GM19463 (cell line): ENCODE measurements around the gene C1orf167.
A peak's percentile ranks its signal among the peaks of the same experiment; 100 is the strongest.

Experiments used
- ATAC-seq: cut with Tn5 transposase; IDR thresholded peaks from one replicate; pipeline ENCODE4 v1.9.1; 2021; ENCODE audit warnings: mild to moderate bottlenecking, moderate library complexity; ENCODE audit not compliant: unreplicated experiment

The C1orf167 gene

DNA sequence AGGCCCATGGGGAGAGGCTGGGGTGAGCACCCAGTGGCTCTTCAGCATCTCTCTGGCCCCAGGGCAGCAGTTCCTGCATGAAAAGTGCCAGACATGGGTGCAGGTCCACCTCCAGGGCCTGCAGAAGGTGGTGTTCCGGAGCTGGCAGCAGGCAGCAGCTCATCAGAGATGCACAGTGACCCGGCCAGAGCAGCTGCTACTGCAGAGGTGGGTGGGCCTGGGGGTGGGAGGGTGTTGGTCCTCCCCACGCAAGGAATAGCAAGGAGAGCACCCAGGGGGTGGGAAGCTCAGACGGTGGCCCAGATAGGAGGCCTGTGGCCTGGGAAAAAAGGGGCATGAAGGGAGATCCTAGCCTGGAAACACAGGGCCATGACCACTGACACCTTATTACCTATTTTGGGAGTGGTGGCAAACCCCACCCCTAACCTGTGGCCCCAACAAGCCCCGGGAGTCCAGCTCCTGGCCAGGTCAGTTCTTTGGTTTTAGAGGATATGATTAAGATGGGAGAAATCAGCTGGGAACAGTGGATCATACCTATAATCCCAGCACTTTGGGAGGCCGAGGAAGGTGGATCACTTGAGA is 20.2 kb downstream of the C1orf167 start:
- no peak for ATAC-seq

DNA sequence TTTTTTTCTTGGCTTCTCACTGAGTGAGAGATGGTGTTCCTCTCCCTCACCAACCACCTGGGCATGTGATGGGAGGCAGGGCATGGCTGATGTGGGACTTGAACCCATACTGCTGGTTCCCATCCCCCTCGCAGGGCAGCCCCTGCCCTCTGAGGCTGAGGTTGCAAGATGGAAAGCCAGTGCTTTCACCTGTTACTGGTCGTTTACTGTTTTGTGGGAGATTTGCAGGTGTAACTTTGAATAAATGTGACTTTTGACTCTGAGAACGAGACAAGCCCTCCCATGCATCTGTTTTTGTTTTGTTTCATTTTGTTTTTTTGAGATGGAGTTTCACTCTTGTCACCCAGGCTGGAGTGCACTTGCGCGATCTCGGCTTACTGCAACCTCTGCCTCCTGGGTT is 21.6 kb downstream of the C1orf167 start:
- ATAC-seq, result no peak

DNA sequence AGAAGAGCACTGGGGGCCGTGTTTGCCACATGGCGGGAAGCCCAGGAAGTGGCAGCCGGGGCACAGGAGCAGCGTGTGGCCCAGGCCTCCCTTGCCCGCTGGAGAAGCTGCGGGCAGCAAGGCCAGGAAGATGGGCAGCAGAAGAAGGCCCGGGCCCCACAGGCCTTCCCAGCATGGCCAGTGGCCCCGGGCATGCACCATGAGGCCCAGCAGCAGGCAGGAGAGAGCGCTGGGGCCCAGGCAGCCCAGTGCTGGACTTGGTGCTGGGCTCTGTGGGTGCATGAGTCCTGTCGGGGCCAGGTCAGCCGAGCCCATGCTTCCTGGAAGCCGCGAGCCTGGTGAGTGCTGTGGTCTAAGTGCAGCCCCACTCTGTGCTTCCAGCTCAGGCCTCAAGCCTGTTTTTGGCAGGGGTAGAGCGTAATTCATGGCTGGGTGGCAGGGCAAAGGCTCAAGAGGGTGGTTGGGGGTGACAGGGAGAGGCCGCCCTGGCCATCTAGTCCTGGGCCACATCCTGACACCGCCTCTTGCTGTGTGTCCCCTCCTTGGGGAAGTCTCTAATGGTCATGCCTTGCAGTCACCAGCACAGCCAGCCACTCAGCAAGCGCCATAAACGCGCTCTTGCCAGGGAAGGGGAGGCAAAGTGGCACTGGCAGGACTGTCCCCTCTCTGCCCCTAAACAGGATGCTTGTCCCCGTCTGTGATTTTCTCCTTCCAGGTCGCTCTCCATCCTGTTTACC is 22.4 kb downstream of the C1orf167 start:
- no peak for ATAC-seq

- ATAC-seq, result peak; percentile 69
Observed at GRCh38 chr1:11784993-11785769, 23.2 kb downstream of the C1orf167 start.

DNA sequence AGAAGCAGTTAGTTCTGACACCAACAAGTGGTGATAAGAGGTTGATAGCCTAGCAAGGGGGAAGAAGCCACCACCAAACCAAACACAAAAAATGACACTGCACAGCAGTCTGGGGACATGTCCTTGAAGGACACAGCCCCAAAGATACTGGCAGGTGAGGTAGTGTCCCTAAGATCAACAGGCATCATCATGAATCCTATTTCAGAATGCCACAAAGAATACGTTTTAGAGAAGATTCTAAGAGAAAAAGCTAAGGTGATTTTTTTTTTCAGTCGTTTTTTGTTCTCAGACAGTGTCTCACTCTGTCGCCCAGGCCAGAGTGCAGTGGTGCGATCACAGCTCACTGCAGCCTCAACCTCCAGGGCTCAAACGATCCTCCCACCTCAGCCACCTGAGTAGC is 24.2 kb downstream of the C1orf167 start:
- no peak for ATAC-seq

DNA sequence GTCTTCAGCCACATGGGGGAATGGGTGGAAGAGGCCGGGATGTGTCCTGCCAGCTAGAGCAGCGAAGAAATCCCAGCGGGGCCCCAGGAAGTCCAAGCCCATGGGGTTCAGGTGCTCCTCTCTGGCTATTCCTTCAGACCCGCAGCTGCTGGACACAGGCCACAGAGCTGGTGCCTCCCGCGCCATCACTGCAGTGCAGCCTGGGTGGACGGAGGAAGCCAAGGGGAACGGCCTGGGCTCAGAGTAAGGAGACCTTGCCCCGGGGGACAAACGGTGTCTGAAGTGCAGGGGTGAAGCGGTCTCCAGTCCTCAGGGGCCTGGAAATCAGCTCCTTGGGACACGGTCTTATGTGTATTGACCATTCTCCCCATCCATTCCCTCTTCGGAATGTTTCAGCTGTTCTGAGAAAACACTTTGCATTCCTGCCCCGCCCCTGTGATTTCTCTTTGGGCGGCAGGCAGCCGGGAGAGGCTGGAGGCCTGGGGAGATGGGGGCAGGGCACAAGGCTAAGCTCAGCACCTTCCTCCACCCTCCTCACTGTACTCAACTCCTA is 25.3 kb downstream of the C1orf167 start:
- no peak for ATAC-seq

DNA sequence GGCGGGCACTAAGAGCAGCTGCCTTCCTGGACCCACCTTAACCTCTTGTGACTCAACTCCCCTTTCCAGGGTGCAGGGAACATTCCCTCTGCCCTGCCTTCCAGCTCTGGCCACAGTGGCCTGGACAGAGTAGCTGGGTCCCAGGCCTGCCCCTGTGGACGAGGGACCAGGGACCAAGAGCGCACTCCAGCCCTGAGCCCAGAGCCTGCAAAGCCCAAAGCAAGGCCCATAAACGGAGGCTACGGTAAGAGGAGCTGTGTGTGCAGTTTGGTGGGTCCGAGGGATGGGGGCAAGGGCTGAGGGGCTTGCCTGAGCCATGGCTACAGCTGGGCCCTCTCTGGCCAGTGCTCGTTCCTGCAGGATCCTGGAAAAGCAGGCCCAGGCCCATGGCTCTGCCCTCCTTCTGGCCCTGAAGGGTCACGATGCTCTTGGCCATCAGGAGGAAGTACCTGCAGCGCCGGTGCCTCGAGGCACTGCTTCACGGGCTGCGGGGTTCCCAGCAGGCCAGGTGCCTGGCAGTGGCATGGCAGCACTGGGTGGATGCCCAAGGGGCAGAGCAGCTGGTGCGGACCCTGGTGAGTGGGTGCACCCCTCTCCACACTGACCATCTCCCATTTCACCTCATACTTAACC is 25.9 kb downstream of the C1orf167 start:
- ATAC-seq, result no peak

DNA sequence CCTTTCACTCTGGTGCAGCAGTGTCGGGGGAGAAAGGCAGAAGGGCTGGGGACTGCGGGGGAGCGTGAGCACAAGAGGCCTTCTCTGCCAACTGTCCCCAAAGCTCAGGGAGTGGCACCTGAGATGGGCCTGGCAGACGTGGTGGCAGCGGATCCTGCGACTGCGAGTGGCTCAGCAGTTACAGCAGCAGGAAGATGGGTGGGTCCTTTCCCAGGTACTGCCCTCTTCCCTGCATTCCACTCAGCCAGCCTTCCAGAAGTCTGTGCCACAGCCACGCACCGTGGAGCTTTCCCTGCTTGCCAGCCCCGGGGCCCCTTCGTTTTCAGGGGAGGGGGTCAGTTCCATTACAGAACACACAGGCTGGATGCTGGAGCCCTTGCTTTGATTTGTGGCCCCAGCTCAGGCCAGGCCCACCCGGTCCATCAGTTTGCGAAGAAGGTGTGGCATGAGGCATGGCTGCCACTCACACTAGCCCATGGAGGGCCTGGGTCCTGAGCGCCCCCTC is 26.6 kb downstream of the C1orf167 start:
- ATAC-seq, result no peak

GRCh38 chr1:11789126-11790067 is 27.4 kb downstream of the C1orf167 start:
- ATAC-seq, result no peak

GRCh38 chr1:11790101-11790879 is 28.3 kb downstream of the C1orf167 start:
- no peak for ATAC-seq

DNA sequence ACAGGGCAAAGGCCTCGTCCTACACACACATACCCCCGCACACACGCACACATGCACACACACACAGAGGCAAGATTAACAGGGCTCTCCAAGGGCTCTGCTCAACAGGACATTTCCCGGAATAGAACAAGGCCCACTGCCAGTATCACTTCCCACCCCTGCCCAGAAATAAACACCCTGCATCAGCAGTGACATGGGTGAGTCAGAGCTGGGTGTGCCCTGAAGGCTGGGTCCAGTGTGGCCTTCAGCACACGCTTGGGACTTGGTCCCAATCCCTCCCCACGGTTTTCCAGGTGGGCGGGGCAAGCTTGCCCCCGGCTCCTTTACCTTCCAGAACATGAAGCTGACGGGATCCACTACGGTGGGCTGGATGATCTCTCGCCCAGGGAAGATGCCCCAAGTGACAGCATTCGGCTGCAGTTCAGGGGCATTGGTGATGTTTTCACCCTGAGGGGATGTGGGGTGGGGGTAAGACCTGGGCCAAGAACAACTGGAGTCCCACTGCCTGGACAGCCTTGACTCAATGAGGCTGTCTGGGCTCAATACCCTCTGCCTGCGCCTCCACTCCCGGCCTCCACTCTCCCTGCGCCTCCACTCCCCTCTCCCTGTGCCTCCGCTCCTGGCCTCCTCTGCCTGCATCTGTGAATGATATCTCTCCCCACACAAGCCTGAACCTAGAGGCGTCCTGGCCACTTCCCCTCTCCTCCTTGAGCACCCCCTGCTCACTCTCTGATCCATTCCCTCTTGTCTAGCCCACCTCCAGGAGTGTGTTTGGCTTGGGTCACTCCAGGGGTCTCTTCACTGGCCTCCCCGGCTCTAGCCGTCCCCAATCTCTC is 29.1 kb downstream of the C1orf167 start:
- ATAC-seq, result no peak

GRCh38 chr1:11792106-11792505 is 30.1 kb downstream of the C1orf167 start:
- no peak for ATAC-seq

DNA sequence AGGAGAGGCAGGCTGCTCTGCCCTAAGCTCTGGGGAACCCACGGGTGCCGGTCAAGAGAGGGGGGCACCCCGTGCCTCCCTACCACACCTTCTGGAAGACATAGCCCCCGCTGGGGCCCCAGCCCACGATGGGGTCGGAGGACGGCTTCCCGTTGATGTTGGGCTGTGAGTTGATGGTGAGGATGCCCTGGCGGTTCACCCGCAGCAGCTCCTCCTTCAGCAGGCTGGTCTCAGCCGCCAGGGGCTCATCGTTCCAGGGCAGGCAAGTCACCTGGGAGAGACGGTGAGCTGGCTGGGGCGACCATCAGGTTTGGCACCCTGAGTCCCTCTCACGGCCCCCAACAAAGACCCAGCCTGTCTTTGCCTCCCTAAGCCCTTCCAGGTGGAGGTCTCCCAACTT is 31.8 kb downstream of the C1orf167 start:
- no peak for ATAC-seq

DNA sequence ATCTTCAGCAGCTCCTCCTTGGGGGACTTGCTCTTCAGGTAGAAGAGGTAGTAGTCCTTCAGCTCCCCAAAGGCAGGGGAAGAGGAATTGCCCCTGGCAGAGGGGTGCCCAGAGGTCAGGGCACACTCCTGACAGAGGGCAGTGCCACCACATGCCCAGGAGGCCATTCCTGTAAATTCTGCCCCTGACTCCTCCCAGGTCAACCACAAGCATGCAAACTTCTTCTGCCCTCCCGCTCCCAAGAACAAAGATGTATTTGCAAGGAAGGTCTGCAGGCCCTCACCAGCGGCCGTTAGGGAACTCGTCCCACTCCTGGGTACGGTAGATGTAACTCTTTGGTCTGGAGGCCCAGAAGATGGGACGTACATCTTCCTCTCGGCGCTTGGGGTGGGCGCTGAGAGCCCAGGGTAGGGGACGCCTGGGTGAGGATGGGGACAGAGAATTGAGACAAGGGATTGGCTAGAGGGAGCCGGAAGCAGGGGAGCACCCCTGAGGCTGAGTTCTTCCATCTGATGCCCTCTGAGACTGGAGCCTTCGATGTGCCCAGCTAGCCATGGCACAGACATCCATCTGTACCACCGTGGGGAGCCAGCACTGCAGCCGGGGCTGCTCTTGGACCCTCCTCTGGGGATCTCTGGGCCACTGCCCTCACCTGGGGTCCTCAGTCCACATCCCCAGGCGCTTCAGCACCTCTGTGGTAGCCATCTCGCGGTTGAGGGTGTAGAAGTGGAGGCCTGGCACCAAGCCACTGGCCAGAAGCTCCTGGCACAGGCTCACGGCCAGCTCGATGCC is 32.6 kb downstream of the C1orf167 start:
- ATAC-seq, result no peak

- no peak for ATAC-seq
Observed at GRCh38 chr1:11795238-11795890, 33.4 kb downstream of the C1orf167 start.

DNA sequence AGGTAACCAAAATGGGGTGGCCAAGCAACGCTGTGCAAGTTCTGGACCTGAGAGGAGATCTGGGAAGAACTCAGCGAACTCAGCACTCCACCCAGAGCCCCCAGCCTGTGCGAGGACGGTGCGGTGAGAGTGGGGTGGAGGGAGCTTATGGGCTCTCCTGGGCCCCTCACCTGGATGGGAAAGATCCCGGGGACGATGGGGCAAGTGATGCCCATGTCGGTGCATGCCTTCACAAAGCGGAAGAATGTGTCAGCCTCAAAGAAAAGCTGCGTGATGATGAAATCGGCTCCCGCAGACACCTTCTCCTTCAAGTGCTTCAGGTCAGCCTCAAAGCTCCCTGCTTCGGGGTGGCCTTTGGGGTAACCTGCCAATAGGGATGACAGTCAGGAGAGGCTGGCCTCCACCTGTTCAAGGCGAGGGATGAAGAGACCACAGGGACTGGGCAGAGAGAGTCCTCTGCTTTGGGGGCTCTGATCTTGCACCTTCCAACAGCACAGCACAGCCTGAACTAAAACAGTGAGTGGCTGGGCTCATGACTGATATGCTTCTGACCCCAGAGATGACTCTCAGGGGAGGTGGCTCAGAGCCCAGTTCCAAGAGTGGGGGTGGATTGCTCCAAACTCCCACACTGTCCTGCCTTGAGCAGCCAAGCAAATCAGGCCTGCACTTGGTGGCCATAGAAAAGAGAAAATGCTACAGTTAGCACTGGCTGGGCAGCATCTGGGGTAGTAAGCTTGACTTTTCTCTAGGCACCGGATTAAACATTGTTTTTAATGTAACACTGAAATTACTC is 34.2 kb downstream of the C1orf167 start:
- no peak for ATAC-seq
